Kidney epithelial cell (primary cell): Measurements from ENCODE around the gene PTK7. TPM values are rescaled to one million over a fixed set of nuclear protein-coding genes. Genes with fewer than 3 reads are reported as not detected.
A peak's percentile ranks its signal among the peaks of the same experiment; 100 is the strongest.

Experiments used
- DNase-seq: peaks from one replicate; pipeline ENCODE4 v3.0.0-alpha.2; 2010; ENCODE audit warnings: low read depth
- H3K27me3 ChIP-seq: 2 replicates; pipeline ENCODE4 v1.6.0; 2011; ENCODE audit warnings: low read length; ENCODE audit not compliant: control insufficient read depth, insufficient read depth
- H3K36me3 ChIP-seq: 2 replicates; pipeline ENCODE4 v1.5.1; 2011; ENCODE audit warnings: low read length; ENCODE audit not compliant: control insufficient read depth, insufficient read depth
- H3K4me3 ChIP-seq: 2 replicates; pipeline ENCODE4 v1.5.1; 2011; ENCODE audit warnings: low read depth, mild to moderate bottlenecking, control low read depth, low read length
- CTCF ChIP-seq: IDR thresholded peaks from 2 replicates; pipeline ENCODE4 v1.5.1; 2011; ENCODE audit warnings: mild to moderate bottlenecking, moderate library complexity, low read length, control low read depth, inconsistent platforms; ENCODE audit not compliant: insufficient read depth, poor library complexity, severe bottlenecking
- total RNA-seq: library from RNA; depleted of rRNA; stranded (reverse); fragments of >200 nt; gene quantifications from 2 replicates; pipeline ENCODE4 v1.2.3, GENCODE V29; 2015

The PTK7 gene
- total RNA-seq, 1 donor from 2014 or later = 169 TPM

GRCh38 chr6:43163899-43164298 lies 87.8 kb downstream of the PTK7 start:
- Histone ChIP-seq H3K4me3 (no peak overlapping the region), H3K36me3 (peaks cover 2% of the 10 kb centered on the region), H3K27me3 (no peaks in the 10 kb centered on the region)
- no peak for TF ChIP-seq CTCF
- no peak for DNase-seq

GRCh38 chr6:43170417-43170930 lies 94.4 kb downstream of the PTK7 start:
- no peak for DNase-seq
- TF ChIP-seq CTCF = no peak
- no peaks in the 10 kb centered on the region for H3K36me3 ChIP-seq
- no peaks in the 10 kb centered on the region for H3K27me3 ChIP-seq
- peak overlapping the region; percentile 59 for H3K4me3 ChIP-seq

- H3K36me3 ChIP-seq = no peaks in the 10 kb centered on the region
- no peaks in the 10 kb centered on the region for H3K27me3 ChIP-seq
- TF ChIP-seq CTCF = no peak
- DNase-seq = peak; percentile 97
- peak within 1 kb of the TSS; percentile 91 for H3K4me3 ChIP-seq
Measured at GRCh38 chr6:43170931-43171706, 95.0 kb downstream of the PTK7 start, which contains the start of gene SRF. TSS of gene SRF (plus strand) at chr6:43171269. CDS start at chr6:43171657, 388 bp downstream.

GRCh38 chr6:43171707-43172103 lies 95.6 kb downstream of the PTK7 start:
- TF ChIP-seq CTCF = no peak
- Histone ChIP-seq H3K4me3 (peak overlapping the region; percentile 91), H3K36me3 (no peaks in the 10 kb centered on the region), H3K27me3 (no peaks in the 10 kb centered on the region)
- DNase-seq = no peak

GRCh38 chr6:43172104-43173007 lies 96.2 kb downstream of the PTK7 start:
- Histone ChIP-seq H3K36me3 (no peaks in the 10 kb centered on the region), H3K4me3 (peak overlapping the region; percentile 91), H3K27me3 (no peaks in the 10 kb centered on the region)
- DNase-seq = no peak
- TF ChIP-seq CTCF = no peak
